Astrocyte of the spinal cord (primary cell): ENCODE data around the gene WASHC3.

Experiments
- DNase-seq: peaks from one replicate; pipeline ENCODE4 v3.0.0; 2011; ENCODE audit warnings: low read depth, low spot score
- H3K4me3 ChIP-seq: 2 replicates; pipeline ENCODE4 v1.5.1; 2011; ENCODE audit warnings: low read depth, mild to moderate bottlenecking, low read length, moderate library complexity
- CTCF ChIP-seq: IDR thresholded peaks from 2 replicates; pipeline ENCODE4 v1.5.1; 2012; ENCODE audit warnings: low read depth, mild to moderate bottlenecking, low read length, inconsistent platforms
- in situ Hi-C: cut with HindIII; loops from 2 replicates; pipeline ENCODE4 v1.10.0; 2017; ENCODE audit warnings: low sequenced_read_pairs

Gene WASHC3

DNA sequence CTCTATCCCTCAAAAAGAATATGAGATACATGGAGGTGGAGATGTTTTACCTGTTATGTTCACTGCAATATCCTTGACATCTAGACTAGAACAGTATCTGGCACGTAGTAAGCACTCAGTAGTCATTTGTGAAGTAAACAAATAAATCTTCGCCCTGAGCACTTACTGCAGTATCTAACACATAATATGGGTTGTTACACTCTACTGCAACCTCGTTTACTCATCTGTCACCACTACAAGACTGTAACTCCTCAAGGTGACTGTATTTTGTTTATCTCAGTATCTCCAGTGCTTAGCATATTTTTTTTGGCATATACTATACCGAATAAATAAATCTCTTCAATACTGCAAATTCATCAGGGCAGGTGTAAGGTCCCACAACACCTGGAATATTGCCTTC is 66.1 kb downstream of the WASHC3 start:
- in situ Hi-C loops = no loop called here
- DNase-seq = no peak
- H3K4me3 ChIP-seq = no peak overlapping the region
- TF ChIP-seq CTCF = no peak

DNA sequence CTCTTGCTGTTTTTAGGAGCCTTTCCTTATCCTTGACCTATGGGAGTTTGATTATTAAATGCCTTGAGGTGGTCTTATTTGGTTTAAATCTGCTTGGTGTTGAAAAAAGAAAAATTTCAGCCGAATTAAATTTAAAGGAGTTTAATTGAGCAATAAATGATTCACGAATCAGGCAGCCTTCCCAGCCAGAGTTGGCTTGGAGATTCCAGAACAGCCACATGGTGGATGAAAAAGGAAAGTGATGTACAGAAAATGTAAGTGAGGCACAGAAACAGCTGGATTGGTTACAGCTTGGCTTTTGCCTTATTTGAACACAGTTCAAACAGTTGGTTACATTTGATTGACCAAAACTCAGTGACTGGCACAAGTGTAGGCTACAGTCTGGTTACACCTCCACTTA is 69.7 kb downstream of the WASHC3 start:
- no peak for TF ChIP-seq CTCF

GRCh38 chr12:101982307-101982706 is 79.5 kb downstream of the WASHC3 start:
- no peak overlapping the region for H3K4me3 ChIP-seq
- DNase-seq = no peak
- in situ Hi-C loops = no loop called here
- no peak for TF ChIP-seq CTCF

More for the DNA sequence above, 69.7 kb downstream of the WASHC3 start:
- DNase-seq = no peak
- no peak overlapping the region for H3K4me3 ChIP-seq
- in situ Hi-C loops = no loop called here

DNA sequence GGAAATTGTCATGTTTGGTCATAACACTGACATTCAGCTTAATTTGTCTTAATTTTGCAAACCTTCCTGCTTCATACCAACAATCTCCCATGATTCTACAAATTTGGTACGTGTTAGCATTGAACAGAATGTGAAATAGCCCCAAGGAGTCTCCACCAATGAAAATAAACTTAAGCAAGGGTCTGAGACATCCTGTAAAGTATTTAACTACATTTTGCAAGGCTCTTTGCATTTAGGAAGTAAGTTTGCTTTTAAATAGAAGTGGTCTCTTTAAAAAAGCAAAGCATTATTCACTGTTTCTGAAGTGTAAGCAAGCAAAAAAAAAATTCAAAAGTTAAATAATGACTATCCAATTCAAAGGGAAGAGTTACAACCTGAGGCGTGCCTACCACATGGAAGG is 79.9 kb downstream of the WASHC3 start:
- in situ Hi-C loops = no loop called here

DNA sequence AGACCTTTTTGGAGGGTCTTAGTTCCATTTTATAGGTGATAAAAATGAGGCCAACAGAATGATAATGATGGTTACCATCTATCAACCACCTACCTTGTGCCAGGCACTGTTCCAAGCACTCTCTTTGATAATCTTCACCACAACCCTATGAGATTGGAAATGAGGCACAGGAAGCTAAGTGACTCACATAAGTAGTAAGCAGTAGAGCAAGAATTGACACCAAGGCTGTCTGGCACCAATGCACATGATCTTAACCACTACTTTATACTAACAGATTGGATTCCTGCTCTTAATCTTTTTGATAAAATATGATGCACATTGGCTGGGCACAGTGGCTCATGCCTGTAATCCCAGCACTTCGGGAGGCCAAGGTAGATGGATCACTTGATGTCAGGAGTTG is 93.0 kb downstream of the WASHC3 start:
- in situ Hi-C loops = no loop called here
- no peak for DNase-seq
- H3K4me3 ChIP-seq = no peak overlapping the region
- TF ChIP-seq CTCF = no peak

More for the DNA sequence above, 79.9 kb downstream of the WASHC3 start:
- TF ChIP-seq CTCF = no peak
- DNase-seq = no peak
- H3K4me3 ChIP-seq = no peak overlapping the region

DNA sequence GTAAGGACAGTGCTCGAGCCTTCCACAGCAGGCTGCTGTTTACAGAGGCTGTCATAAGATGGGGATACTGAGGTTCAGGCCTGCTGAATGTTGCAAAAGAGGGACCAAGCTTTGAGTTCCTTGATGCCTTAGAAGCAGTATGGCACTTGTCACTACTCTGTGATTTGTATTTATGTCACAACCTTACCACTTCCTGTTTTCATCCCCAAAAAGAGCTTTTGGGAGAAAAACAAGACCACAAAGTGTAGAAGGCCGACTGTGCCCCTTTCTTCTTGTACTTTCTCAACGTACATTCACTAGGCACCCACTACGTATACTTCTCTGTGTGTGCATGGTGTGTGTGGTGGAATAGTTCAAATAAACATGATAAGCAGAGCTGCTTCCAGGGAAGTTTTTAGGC is 94.3 kb downstream of the WASHC3 start:
- no peak for TF ChIP-seq CTCF
- no peak for DNase-seq
- in situ Hi-C loops = no loop called here
- H3K4me3 ChIP-seq = no peak overlapping the region

GRCh38 chr12:101966496-101966895 is 95.3 kb downstream of the WASHC3 start:
- no peak for TF ChIP-seq CTCF
- no peak overlapping the region for H3K4me3 ChIP-seq
- no peak for DNase-seq
- in situ Hi-C loops = no loop called here
